HCT116 (cell line): Measurements from ENCODE around the gene ZNF747. TPM values are rescaled to one million over a fixed set of nuclear protein-coding genes. Genes with fewer than 3 reads are reported as not detected.

Source experiments
- ATAC-seq: fragments of 200-7000 bp; cut with Tn5 transposase; 2 replicates; pipeline ENCODE4 v1.9.1; 2020; ENCODE audit warnings: mild to moderate bottlenecking, moderate library complexity
- BruUV-seq: library from RNA; stranded (reverse); fragments of 400-500 nt; replicated peaks from 2 replicates; lab custom pipeline; 2021; lab: Mats Ljungman, UMichigan
- CTCF ChIA-PET: fragments of 300-600 bp; sonication (Branson Sonifier 250); formaldehyde crosslinking; loops from one replicate; lab custom pipeline; 2021; ENCODE audit warnings: antibody characterized with exemption; lab: Charles Lee
- POLR2A ChIA-PET: fragments of 300-600, 350-600 bp; sonication (Branson Sonifier 250); formaldehyde crosslinking; loops from one replicate; lab custom pipeline; 2021; ENCODE audit warnings: antibody characterized with exemption; lab: Charles Lee
- RAD21 ChIA-PET, 2 experiments: fragments of 300-600 bp; sonication (Branson Sonifier 250); formaldehyde crosslinking; loops; one replicate each; lab custom pipeline; 2023; ENCODE audit warnings: low total read pairs in 2 of 2; ENCODE audit not compliant: uncharacterized antibody in 2 of 2, unreplicated experiment in 2 of 2, low non-redundant PET in 1 of 2; lab: Charles Lee
- DNase-seq: peaks from one replicate; pipeline ENCODE4 v3.0.0-alpha.2; 2010; ENCODE audit warnings: low read depth, low spot score
- H2AFZ ChIP-seq: fragments of 200-600 bp; shearing (Covaris generic), sonication (generic); 2 replicates; pipeline ENCODE4 v1.6.1; 2017; ENCODE audit warnings: low read depth, mixed run types, mixed read lengths, antibody characterized with exemption, low read length; ENCODE audit not compliant: poor library complexity, severe bottlenecking
- H3K27ac ChIP-seq: 2 replicates; pipeline ENCODE4 v1.5.1; 2012; ENCODE audit warnings: low read depth, low read length
- H3K27me3 ChIP-seq: fragments of 200-600 bp; sonication (generic); 2 replicates; pipeline ENCODE4 v1.6.1; 2016; ENCODE audit warnings: mixed run types, low read length, mixed read lengths; ENCODE audit not compliant: insufficient read depth
- H3K36me3 ChIP-seq, 2 experiments: fragments of 200-500 bp in 1 of 2; fragments of 200-600 bp in 1 of 2; sonication (Bioruptor generic) in 1 of 2; sonication (generic) in 1 of 2; 2 replicates each; pipeline versions ENCODE4 v1.5.1 to v1.6.1; 2014 to 2016; ENCODE audit warnings: low read length in 2 of 2, inconsistent platforms in 1 of 2, mixed read lengths in 1 of 2, mixed run types in 1 of 2; ENCODE audit not compliant: insufficient read depth in 2 of 2, control insufficient read depth in 1 of 2
- H3K4me1 ChIP-seq, 2 experiments: fragments of 200-600 bp in 1 of 2; sonication (generic) in 1 of 2; 2 replicates each; pipeline versions ENCODE4 v1.5.1 to v1.6.1; 2012 to 2017; ENCODE audit warnings: low read length in 2 of 2, inconsistent platforms in 1 of 2, mild to moderate bottlenecking in 1 of 2, mixed read lengths in 1 of 2, mixed run types in 1 of 2, moderate library complexity in 1 of 2; ENCODE audit not compliant: insufficient read depth in 2 of 2, control insufficient read depth in 1 of 2
- H3K4me2 ChIP-seq: fragments of 200-600 bp; sonication (generic); 2 replicates; pipeline ENCODE4 v1.6.1; 2017; ENCODE audit warnings: mixed run types, low read length, mixed read lengths
- H3K4me3 ChIP-seq, 2 experiments: fragments of 200-600 bp in 1 of 2; sonication (generic) in 1 of 2; replicated peaks in 1 of 2; 2 replicates each; pipeline ENCODE4 v1.5.1; 2011 to 2016; ENCODE audit warnings: low read length in 2 of 2, control low read depth in 1 of 2, low read depth in 1 of 2, mild to moderate bottlenecking in 1 of 2, mixed read lengths in 1 of 2, mixed run types in 1 of 2
- H3K79me2 ChIP-seq: fragments of 200-600 bp; sonication (generic); 2 replicates; pipeline ENCODE4 v1.6.1; 2017; ENCODE audit warnings: mild to moderate bottlenecking, mixed run types, low read length, moderate library complexity, mixed read lengths; ENCODE audit not compliant: insufficient read depth
- H3K9ac ChIP-seq: fragments of 200-600 bp; sonication (generic); 2 replicates; pipeline ENCODE4 v1.6.1; 2016; ENCODE audit warnings: low read length, mixed read lengths
- H3K9me2 ChIP-seq: fragments of 200-600 bp; sonication (generic), shearing (Covaris generic); 2 replicates; pipeline ENCODE4 v1.6.1; 2017; ENCODE audit warnings: mixed run types, mild to moderate bottlenecking, moderate library complexity; ENCODE audit not compliant: insufficient read depth
- H3K9me3 ChIP-seq, 2 experiments: fragments of 200-500 bp in 1 of 2; fragments of 200-600 bp in 1 of 2; sonication (Bioruptor generic) in 1 of 2; sonication (generic) in 1 of 2; 2 replicates each; pipeline ENCODE4 v1.6.1; 2014 to 2017; ENCODE audit warnings: low read length in 2 of 2, mixed read lengths in 2 of 2, inconsistent platforms in 1 of 2, low read depth in 1 of 2, mild to moderate bottlenecking in 1 of 2, mixed run types in 1 of 2, moderate library complexity in 1 of 2; ENCODE audit not compliant: control insufficient read depth in 1 of 2, insufficient read depth in 1 of 2
- H4K20me1 ChIP-seq: fragments of 200-600 bp; sonication (generic), shearing (Covaris generic); 2 replicates; pipeline ENCODE4 v1.6.1; 2017; ENCODE audit warnings: mixed run types, mild to moderate bottlenecking, moderate library complexity; ENCODE audit not compliant: insufficient read depth
- ATF3 ChIP-seq: IDR thresholded peaks from 2 replicates; pipeline ENCODE4 v1.6.1; 2012
- MAX ChIP-seq: IDR thresholded peaks from 2 replicates; pipeline ENCODE4 v1.6.1; 2012
- POLR2AphosphoS5 ChIP-seq: IDR thresholded peaks from 2 replicates; pipeline ENCODE4 v1.6.1; 2011; ENCODE audit warnings: mild to moderate bottlenecking, low read depth, low read length, moderate library complexity
- ZFX ChIP-seq: fragments of 450-650 bp; IDR thresholded peaks from 2 replicates; pipeline ENCODE4 v1.6.1; 2017
- ZNF274 ChIP-seq: fragments of 200-500 bp; sonication (Bioruptor generic); IDR thresholded peaks from 2 replicates; pipeline ENCODE4 v1.6.1; 2014; ENCODE audit warnings: mild to moderate bottlenecking, low read depth, low read length, inconsistent platforms
- intact Hi-C: fragments of 100-400 bp; cut with micrococcal nuclease; formaldehyde crosslinking; loops from 2 replicates; pipeline ENCODE4 v1.10.0; 2022
- total RNA-seq: library from RNA; stranded (reverse); gene quantifications from one replicate; pipeline ENCODE4 v1.2.1, GENCODE V29; 2021; ENCODE audit not compliant: unreplicated experiment

ZNF747 gene
- total RNA-seq, 1 experiment from 2014 or later = 2.1 TPM

GRCh38 chr16:30494709-30495108, 39.9 kb downstream of the ZNF747 start:
- intact Hi-C loops = no loop called here
- DNase-seq = no peak
- H3K27me3 ChIP-seq = no peaks in the 10 kb centered on the region
- H3K4me2 ChIP-seq = no peak overlapping the region
- ChIA-PET CTCF (no interaction called here), RAD21 (no interaction called here), POLR2A (interaction anchor here (1.0 kb wide), 1 partner anchor 16 kb away, joined by 3 read pairs; no protein-coding TSS in a partner anchor)
- H3K9me3 ChIP-seq = no peaks in the 10 kb centered on the region
- no peaks in the 10 kb centered on the region for H3K79me2 ChIP-seq
- no peak overlapping the region for H3K9ac ChIP-seq
- H4K20me1 ChIP-seq = no peaks in the 10 kb centered on the region
- no peaks in the 10 kb centered on the region for H3K9me2 ChIP-seq
- no peak for TF ChIP-seq ATF3
- no peak for TF ChIP-seq MAX
- TF ChIP-seq ZNF274 = no peak
- no peak for TF ChIP-seq ZFX
- H3K4me3 ChIP-seq = no peak overlapping the region
- no peak for ATAC-seq
- H3K27ac ChIP-seq = no peak overlapping the region
- H3K4me1 ChIP-seq = peaks cover 20 to 25% of the 10 kb centered on the region in 2 experiments
- no peaks in the 10 kb centered on the region for H3K36me3 ChIP-seq
- H2AFZ ChIP-seq = no peak overlapping the region
- no TSS peak for BruUV-seq

GRCh38 chr16:30493941-30494488, 40.6 kb downstream of the ZNF747 start:
- POLR2A ChIA-PET = no interaction called here
- intact Hi-C loops = no loop called here
- ATAC-seq = no peak

More at GRCh38 chr16:30493941-30494488, 40.6 kb downstream of the ZNF747 start:
- no peak overlapping the region for H3K4me2 ChIP-seq
- no peak overlapping the region for H3K27ac ChIP-seq
- H3K4me1 ChIP-seq = peaks cover 20 to 25% of the 10 kb centered on the region in 2 experiments
- no peaks in the 10 kb centered on the region for H3K9me2 ChIP-seq
- no peaks in the 10 kb centered on the region for H4K20me1 ChIP-seq
- H3K9ac ChIP-seq = no peak overlapping the region
- no TSS peak for BruUV-seq
- no peak for DNase-seq
- no peak overlapping the region for H3K4me3 ChIP-seq
- H3K79me2 ChIP-seq = no peaks in the 10 kb centered on the region
- CTCF ChIA-PET = no interaction called here
- H3K36me3 ChIP-seq = no peaks in the 10 kb centered on the region
- RAD21 ChIA-PET = no interaction called here
- H2AFZ ChIP-seq = no peak overlapping the region
- no peak for TF ChIP-seq POLR2AphosphoS5
- TF ChIP-seq ZNF274 = no peak
- no peaks in the 10 kb centered on the region for H3K9me3 ChIP-seq
- H3K27me3 ChIP-seq = no peaks in the 10 kb centered on the region
